ENCODE data around the gene PRKCSH. TPM values are rescaled to one million over a fixed set of nuclear protein-coding genes. Genes with fewer than 3 reads are reported as not detected.
"Not testable (repeated sequence)": the region's sequence is repeated elsewhere in the genome, so short reads cannot be mapped to it uniquely, and the experiment has no call there.

Gene PRKCSH
- total RNA-seq, 4 donors from 2014 or later, result 161 to 239 (median 194) TPM

- peak in 1 of 6 experiments; percentile 5 for TF ChIP-seq CTCF (IDR thresholded peaks at IDR 0.05)
- no peak for TF ChIP-seq POLR2A (IDR thresholded peaks at IDR 0.05)
- Histone ChIP-seq H3K9me3 (no peaks in the 10 kb centered on the region), H3K27ac (no peak overlapping the region), H3K4me3 (no peak overlapping the region), H3K27me3 (no peaks in the 10 kb centered on the region), H3K4me1 (no peaks in the 10 kb centered on the region), H3K36me3 (no peaks in the 10 kb centered on the region)
- no peak for DNase-seq
Measured at GRCh38 chr19:11405846-11406643, 29.4 kb upstream of the PRKCSH start.

- not testable (repeated sequence) for H3K9me3 ChIP-seq, H3K36me3 ChIP-seq, H3K4me3 ChIP-seq, H3K27me3 ChIP-seq, DNase-seq, H3K4me1 ChIP-seq, H3K27ac ChIP-seq
Measured at GRCh38 chr19:11406703-11407236, 28.7 kb upstream of the PRKCSH start.

GRCh38 chr19:11408591-11408990 lies 26.8 kb upstream of the PRKCSH start:
- Histone ChIP-seq H3K27me3 (no peaks in the 10 kb centered on the region), H3K9me3 (no peaks in the 10 kb centered on the region), H3K4me1 (no peaks in the 10 kb centered on the region), H3K4me3 (no peak overlapping the region), H3K27ac (no peak overlapping the region), H3K36me3 (no peaks in the 10 kb centered on the region)
- no peak for DNase-seq
- TF ChIP-seq POLR2A (IDR thresholded peaks at IDR 0.05), result no peak
- TF ChIP-seq CTCF (IDR thresholded peaks at IDR 0.05), result no peak

GRCh38 chr19:11410682-11411081 lies 24.8 kb upstream of the PRKCSH start:
- Histone ChIP-seq H3K4me1 (no peaks in the 10 kb centered on the region), H3K27ac (no peak overlapping the region), H3K4me3 (no peak overlapping the region), H3K27me3 (no peaks in the 10 kb centered on the region), H3K36me3 (no peaks in the 10 kb centered on the region), H3K9me3 (no peaks in the 10 kb centered on the region)
- DNase-seq, result no peak
- TF ChIP-seq CTCF (IDR thresholded peaks at IDR 0.05), result no peak
- no peak for TF ChIP-seq POLR2A (IDR thresholded peaks at IDR 0.05)

- Histone ChIP-seq H3K36me3 (no peaks in the 10 kb centered on the region), H3K4me1 (peaks cover 0 to 13% (median 9%) of the 10 kb centered on the region in 4 donors), H3K9me3 (no peaks in the 10 kb centered on the region), H3K27me3 (peaks cover 0 to 14% of the 10 kb centered on the region in 2 donors), H3K4me3 (no peak overlapping the region), H3K27ac (no peak overlapping the region)
- TF ChIP-seq CTCF (IDR thresholded peaks at IDR 0.05), result no peak
- TF ChIP-seq POLR2A (IDR thresholded peaks at IDR 0.05), result no peak
- no peak for DNase-seq
Measured at GRCh38 chr19:11414544-11414943, 20.9 kb upstream of the PRKCSH start.

GRCh38 chr19:11416346-11417052 lies 18.9 kb upstream of the PRKCSH start:
- TF ChIP-seq CTCF (IDR thresholded peaks at IDR 0.05), result no peak
- TF ChIP-seq POLR2A (IDR thresholded peaks at IDR 0.05), result no peak
- H3K4me1 ChIP-seq, result peaks cover 0 to 26% (median 17%) of the 10 kb centered on the region in 4 donors
- H3K9me3 ChIP-seq, result peaks cover 0 to under 1% (median 0%) of the 10 kb centered on the region in 4 donors
- H3K36me3 ChIP-seq, result no peaks in the 10 kb centered on the region
- H3K27ac ChIP-seq, result no peak overlapping the region
- H3K27me3 ChIP-seq, result peaks cover 0 to 29% of the 10 kb centered on the region in 2 donors
- H3K4me3 ChIP-seq, result no peak overlapping the region
- no peak for DNase-seq
